ENCODE measurements around the gene RNU4-1. TPM values are rescaled to one million over a fixed set of nuclear protein-coding genes. Genes with fewer than 3 reads are reported as not detected.

Gene RNU4-1
- total and polyA plus RNA-seq, 2 donors from 2014 or later, result 3,016 TPM; not detected in 1

DNA sequence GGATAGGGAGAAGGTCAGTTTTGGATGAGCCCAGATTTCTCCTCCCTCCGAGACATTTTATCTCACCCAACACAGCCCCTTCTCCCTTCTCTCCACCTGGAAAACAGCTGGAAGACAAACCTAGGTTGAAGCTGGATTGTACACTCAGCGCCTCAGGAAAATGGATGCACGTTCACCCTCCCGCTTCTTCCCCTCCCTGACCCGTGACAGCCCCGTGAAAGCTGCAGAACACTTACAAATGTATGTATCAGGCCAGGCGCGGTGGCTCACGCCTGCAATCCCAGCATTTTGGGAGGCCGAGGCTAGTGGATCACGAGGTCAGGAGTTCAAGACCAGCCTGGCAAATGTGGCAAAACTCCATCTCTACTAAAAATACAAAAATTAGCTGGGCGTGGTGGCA, 5.5 kb downstream of the RNU4-1 start:
- no peak for FAIRE-seq
- Histone ChIP-seq H3K9me3 (ENCODE audit: control insufficient read depth in 2 of 3, insufficient read depth in 1 of 3, low read length in 3 of 3) (no peaks in the 10 kb centered on the region), H3K27ac (ENCODE audit: low read depth in 2 of 2, low read length in 2 of 2) (no peak overlapping the region), H3K4me3 (ENCODE audit: low read length in 3 of 3) (no peak overlapping the region), H3K9ac (ENCODE audit: low read length in 3 of 3) (no peak overlapping the region), H3K36me3 (ENCODE audit: control insufficient read depth in 2 of 3, insufficient read depth in 3 of 3, low read length in 3 of 3) (no peaks in the 10 kb centered on the region), H3K27me3 (ENCODE audit: control insufficient read depth, insufficient read depth, low read length) (no peaks in the 10 kb centered on the region), H3K4me1 (ENCODE audit: control insufficient read depth in 2 of 3, insufficient read depth in 2 of 3, low read depth in 1 of 3, low read length in 3 of 3) (peaks cover 0 to 7% (median 0%) of the 10 kb centered on the region in 3 donors)
- intact Hi-C loops (cut with DNase I), result no loop called here
- TF ChIP-seq, protein P1, sequence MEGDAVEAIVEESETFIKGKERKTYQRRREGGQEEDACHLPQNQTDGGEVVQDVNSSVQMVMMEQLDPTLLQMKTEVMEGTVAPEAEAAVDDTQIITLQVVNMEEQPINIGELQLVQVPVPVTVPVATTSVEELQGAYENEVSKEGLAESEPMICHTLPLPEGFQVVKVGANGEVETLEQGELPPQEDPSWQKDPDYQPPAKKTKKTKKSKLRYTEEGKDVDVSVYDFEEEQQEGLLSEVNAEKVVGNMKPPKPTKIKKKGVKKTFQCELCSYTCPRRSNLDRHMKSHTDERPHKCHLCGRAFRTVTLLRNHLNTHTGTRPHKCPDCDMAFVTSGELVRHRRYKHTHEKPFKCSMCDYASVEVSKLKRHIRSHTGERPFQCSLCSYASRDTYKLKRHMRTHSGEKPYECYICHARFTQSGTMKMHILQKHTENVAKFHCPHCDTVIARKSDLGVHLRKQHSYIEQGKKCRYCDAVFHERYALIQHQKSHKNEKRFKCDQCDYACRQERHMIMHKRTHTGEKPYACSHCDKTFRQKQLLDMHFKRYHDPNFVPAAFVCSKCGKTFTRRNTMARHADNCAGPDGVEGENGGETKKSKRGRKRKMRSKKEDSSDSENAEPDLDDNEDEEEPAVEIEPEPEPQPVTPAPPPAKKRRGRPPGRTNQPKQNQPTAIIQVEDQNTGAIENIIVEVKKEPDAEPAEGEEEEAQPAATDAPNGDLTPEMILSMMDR (IDR thresholded peaks at IDR 0.05; ENCODE audit: borderline replicate concordance, extremely low read depth, insufficient read depth), result no peak
- no peak for DNase-seq

- no peaks in the 10 kb centered on the region for H3K36me3 ChIP-seq (ENCODE audit: control insufficient read depth in 2 of 3, insufficient read depth in 3 of 3, low read length in 3 of 3)
- H3K9me3 ChIP-seq (ENCODE audit: control insufficient read depth in 2 of 3, insufficient read depth in 1 of 3, low read length in 3 of 3), result no peaks in the 10 kb centered on the region
- intact Hi-C loops (cut with DNase I), result no loop called here
- no peak overlapping the region for H3K27ac ChIP-seq (ENCODE audit: low read depth in 2 of 2, low read length in 2 of 2)
- no peak overlapping the region for H3K9ac ChIP-seq (ENCODE audit: low read length in 3 of 3)
- TF ChIP-seq, protein P1 (IDR thresholded peaks at IDR 0.05; ENCODE audit: borderline replicate concordance, extremely low read depth, insufficient read depth), result no peak
- FAIRE-seq (no peak), DNase-seq (no peak)
- H3K4me1 ChIP-seq (ENCODE audit: control insufficient read depth in 2 of 3, insufficient read depth in 2 of 3, low read depth in 1 of 3, low read length in 3 of 3), result peaks cover 0 to 7% (median 0%) of the 10 kb centered on the region in 3 donors
- H3K27me3 ChIP-seq (ENCODE audit: control insufficient read depth, insufficient read depth, low read length), result no peaks in the 10 kb centered on the region
- no peak overlapping the region for H3K4me3 ChIP-seq (ENCODE audit: low read length in 3 of 3)
Observed at GRCh38 chr12:120286768-120287490, 6.1 kb downstream of the RNU4-1 start.

- H3K4me1 ChIP-seq (ENCODE audit: control insufficient read depth in 2 of 3, insufficient read depth in 2 of 3, low read depth in 1 of 3, low read length in 3 of 3), result no peaks in the 10 kb centered on the region
- no peaks in the 10 kb centered on the region for H3K36me3 ChIP-seq (ENCODE audit: control insufficient read depth in 2 of 3, insufficient read depth in 3 of 3, low read length in 3 of 3)
- H3K27me3 ChIP-seq (ENCODE audit: control insufficient read depth, insufficient read depth, low read length), result no peaks in the 10 kb centered on the region
- FAIRE-seq, result no peak
- no peak for DNase-seq
- TF ChIP-seq, protein P1 (IDR thresholded peaks at IDR 0.05; ENCODE audit: borderline replicate concordance, extremely low read depth, insufficient read depth), result no peak
- intact Hi-C loops (cut with DNase I), result no loop called here
- no peak overlapping the region for H3K27ac ChIP-seq (ENCODE audit: low read depth in 2 of 2, low read length in 2 of 2)
- no peak overlapping the region for H3K9ac ChIP-seq (ENCODE audit: low read length in 3 of 3)
- no peaks in the 10 kb centered on the region for H3K9me3 ChIP-seq (ENCODE audit: control insufficient read depth in 2 of 3, insufficient read depth in 1 of 3, low read length in 3 of 3)
- H3K4me3 ChIP-seq (ENCODE audit: low read length in 3 of 3), result no peak overlapping the region
Observed at GRCh38 chr12:120284381-120284780, 8.7 kb downstream of the RNU4-1 start.

All from kidney (tissue), 14 donors.